GM13977 (cell line): ENCODE data around the gene DNAJC15.

Experiments used
- DNase-seq: peaks from one replicate; pipeline ENCODE4 v3.0.0; 2012; ENCODE audit warnings: low spot score
- CTCF ChIP-seq: IDR thresholded peaks from 2 replicates; pipeline ENCODE4 v1.5.1; 2012; ENCODE audit warnings: mild to moderate bottlenecking, control low read depth; ENCODE audit not compliant: insufficient read depth; ENCODE audit errors: extremely low read depth, missing control alignments
- in situ Hi-C: fragments of 300-500 bp; cut with MboI; formaldehyde crosslinking; loops from one replicate; pipeline ENCODE4 v1.12.0; 2022; ENCODE audit warnings: low sequenced_read_pairs, low pct_unique_long_range_greater_than_20kb, mixed read lengths, inconsistent platforms; ENCODE audit not compliant: unreplicated experiment

DNAJC15 gene

GRCh38 chr13:43107780-43108179, 84.4 kb downstream of the DNAJC15 start:
- in situ Hi-C loops: no loop called here
- DNase-seq: no peak
- no peak for TF ChIP-seq CTCF

GRCh38 chr13:43110036-43110435, 86.7 kb downstream of the DNAJC15 start:
- in situ Hi-C loops: no loop called here
- TF ChIP-seq CTCF: no peak
- DNase-seq: no peak

- TF ChIP-seq CTCF: no peak
- DNase-seq: no peak
- in situ Hi-C loops: no loop called here
These were observed 87.3 kb downstream of the DNAJC15 start for GRCh38 chr13:43110658-43111057.

- no peak for DNase-seq
- no peak for TF ChIP-seq CTCF
- in situ Hi-C loops: no loop called here
These were observed 88.4 kb downstream of the DNAJC15 start for GRCh38 chr13:43111559-43112400.

GRCh38 chr13:43113603-43114002, 90.2 kb downstream of the DNAJC15 start:
- DNase-seq: no peak
- TF ChIP-seq CTCF: no peak
- in situ Hi-C loops: no loop called here

GRCh38 chr13:43114504-43114903, 91.1 kb downstream of the DNAJC15 start:
- DNase-seq: no peak
- TF ChIP-seq CTCF: no peak
- in situ Hi-C loops: no loop called here
